SKM-1 treated with dmso at 0.1 percent for 144 hours (cell line): Measurements from ENCODE around the gene PHLDB3.
A peak's percentile ranks its signal among the peaks of the same experiment; 100 is the strongest.
"Not testable (repeated sequence)": the region's sequence is repeated elsewhere in the genome, so short reads cannot be mapped to it uniquely, and the experiment has no call there.

Experiments used
- DNase-seq: peaks from one replicate; lab custom pipeline; 2025; ENCODE audit not compliant: unreplicated experiment; lab: John Stamatoyannopoulos, UW

The PHLDB3 gene

DNA sequence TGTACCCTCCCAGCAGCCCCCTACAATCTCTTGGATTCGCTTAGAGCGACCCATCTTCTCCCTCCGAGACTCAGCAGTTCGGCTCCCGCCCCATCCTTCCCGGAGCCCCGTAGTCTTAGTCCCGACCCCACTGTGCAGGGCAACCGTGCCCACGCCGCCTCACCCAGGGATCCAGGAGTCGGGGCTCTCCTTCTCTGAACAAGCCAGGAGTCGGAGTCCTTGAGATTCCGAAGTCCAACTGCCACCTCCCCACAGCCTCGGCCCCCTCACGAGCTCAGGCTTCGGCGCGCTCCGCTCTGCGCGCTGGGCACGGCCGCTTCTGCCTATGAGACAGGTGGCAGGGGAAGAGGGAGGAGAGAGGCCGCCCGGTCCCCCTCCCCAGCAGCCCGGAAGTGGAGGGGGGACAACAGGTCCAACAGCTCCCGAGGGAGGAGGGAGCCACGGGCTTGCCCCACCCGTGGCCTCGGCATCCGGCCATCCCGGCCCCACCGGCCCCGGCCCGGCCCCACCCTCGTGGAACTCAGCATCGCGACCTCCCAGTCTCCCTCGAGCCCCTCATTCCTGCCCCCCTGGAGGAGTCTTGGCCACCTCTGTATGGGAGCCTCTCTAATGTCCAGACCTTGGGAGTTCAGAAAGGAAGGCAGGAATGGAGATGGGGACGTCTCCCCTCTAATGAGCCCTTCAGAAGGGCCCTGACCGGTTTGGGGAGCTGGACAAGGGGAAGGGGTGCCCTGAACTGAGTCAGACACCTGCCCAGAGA, at the start of gene PHLDB3:
TSS of gene PHLDB3 (minus strand) at position 321 of the 760 bp plus-strand sequence. CDS start 628 bp downstream, outside the sequence.
- DNase-seq: no peak

DNA sequence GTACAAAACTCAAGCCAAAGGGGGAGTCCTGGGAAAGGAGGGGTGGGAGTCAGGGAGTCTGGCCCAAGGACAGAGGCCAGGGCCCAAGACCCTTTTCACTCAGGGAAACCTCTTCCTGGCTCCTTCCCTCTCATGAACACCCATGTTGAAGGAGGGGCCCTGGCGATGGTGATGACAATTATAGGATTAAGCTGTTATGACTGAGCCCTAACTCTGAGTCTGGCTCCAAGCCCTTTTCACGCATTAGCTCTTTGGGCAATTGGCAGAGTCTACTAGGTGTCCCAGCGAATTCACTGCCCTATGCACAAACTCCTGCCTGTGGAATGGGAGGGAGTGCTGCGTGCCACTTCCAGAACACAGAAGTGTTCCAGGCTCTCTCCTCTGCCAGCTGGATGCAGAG, 49.1 kb upstream of the PHLDB3 start:
- no peak for DNase-seq

DNA sequence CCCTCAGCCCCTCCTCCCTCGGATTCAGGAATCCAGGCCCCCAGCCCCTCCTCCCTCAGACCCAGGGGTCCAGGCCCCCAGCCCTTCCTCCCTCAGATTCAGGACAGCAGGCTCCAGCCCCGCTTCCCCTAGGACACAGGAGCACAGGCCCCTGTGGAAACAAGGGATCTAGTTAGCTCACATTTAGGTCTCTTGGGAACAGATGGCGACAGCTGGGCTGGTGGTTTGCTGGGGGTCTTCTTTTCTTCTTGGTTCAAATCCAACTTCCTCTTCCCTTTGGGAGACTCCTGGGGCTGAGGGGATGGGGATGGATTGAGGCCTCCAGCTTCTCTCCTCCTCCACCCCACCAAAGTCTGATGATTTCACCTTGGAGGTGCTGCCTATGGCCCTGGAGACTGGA, 48.1 kb upstream of the PHLDB3 start:
- no peak for DNase-seq

DNA sequence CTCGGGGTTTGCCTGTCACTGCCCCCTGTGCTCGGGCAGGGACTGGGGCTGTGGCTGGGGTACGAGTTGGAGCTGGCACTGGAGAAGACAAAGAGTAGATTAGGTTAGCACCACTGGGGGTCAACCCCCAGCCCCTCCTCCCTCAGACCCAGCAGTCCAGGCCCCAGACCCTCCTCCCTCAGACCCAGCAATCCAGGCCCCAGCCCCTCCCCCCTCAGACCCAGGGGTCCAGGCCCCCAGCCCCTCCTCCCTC, 47.6 kb upstream of the PHLDB3 start:
- DNase-seq: no peak

DNA sequence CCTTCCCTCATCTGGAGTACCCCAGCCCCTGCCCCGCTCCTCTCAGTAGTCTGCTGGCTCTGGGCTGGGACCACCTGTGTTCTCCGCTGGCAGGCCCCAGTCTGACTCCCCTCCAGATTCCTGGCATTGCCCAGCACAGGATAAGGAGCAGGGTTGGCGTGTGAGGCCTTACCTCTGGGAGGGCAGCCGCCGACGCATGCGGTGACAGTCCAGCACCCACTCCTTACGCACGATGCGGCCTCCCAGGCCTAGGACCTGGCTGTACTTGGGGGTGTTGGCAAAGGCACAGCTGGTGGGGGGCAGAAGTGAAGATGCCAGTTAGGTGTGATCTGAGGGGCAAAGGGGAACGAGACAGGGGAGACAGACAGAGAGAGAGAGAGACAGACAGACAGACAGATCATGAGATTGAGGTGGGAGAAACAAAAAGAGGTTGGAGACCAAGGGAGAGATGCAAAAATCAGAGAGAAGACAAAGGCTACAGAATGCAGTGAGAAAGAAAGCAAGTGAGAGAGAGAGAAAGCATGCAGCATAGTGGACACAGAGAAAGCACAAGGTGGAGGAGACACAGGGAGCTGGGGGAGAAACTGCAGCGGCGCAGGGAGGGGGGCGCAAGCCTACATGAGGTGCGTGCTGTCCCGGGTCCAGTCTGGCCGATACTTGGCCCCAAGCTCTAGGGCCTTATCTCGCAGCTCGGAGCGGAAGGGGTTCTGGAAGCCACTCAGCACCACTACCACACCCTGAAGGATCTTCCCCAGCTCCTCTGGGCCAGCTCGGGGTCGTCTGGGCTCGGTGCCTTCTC, 47.1 kb upstream of the PHLDB3 start:
- DNase-seq: no peak

DNA sequence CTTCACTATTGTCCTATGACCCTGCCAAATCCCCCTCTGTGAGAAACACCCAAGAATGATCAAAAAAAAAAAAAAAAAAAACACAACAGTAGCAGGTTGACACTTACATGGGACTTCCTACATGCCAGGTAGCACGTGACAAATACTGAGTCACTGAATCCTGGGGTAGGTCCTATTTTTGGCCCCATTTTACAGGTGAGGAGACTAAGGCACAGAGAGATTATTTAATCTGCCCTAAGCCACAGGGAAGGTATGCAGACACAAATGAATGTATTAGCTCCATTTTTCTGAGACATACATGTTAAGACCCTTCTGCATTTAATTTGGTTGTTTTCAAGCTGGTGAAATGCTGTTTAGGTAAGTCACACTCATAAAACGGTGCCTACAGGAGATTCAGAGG, 44.2 kb upstream of the PHLDB3 start:
- no peak for DNase-seq

DNA sequence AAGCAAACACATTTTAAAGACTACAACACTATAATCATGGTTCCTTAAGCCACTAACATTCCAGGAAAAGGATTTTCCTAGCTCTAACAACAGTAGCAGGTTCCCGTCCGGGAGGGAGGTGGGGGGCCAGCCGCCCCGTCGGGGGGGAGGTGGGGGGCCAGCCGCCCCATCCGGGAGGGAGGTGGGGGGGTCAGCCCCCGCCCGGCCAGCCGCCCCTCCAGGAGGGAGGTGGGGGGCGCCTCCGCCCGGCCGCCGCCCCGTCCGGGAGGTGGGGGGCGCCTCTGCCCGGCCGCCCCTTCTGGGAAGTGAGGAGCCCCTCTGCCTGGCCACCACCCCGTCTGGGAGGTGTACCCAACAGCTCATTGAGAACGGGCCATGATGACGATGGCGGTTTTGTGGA, 43.4 kb upstream of the PHLDB3 start:
- DNase-seq: not testable (repeated sequence)

DNA sequence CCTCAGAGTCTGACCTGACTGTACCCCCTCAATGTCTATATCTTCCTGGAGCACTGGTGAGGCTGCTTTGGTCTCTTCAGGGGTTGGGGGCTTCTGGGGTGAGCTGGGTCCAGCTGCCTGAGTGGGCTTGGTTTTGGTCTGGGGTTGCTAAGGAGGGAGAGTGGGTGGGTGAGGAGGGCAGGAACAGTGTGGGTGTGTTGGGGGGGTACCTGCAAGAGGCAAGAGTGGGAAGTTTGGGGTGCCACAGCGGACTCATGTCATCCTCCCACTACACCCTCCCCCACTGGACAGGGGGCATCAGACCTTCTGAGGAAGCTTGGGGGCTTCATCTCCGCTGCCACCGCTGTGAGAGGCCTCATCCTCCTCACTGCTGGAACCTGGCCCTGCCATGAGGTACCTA, 42.0 kb upstream of the PHLDB3 start:
- no peak for DNase-seq

DNA sequence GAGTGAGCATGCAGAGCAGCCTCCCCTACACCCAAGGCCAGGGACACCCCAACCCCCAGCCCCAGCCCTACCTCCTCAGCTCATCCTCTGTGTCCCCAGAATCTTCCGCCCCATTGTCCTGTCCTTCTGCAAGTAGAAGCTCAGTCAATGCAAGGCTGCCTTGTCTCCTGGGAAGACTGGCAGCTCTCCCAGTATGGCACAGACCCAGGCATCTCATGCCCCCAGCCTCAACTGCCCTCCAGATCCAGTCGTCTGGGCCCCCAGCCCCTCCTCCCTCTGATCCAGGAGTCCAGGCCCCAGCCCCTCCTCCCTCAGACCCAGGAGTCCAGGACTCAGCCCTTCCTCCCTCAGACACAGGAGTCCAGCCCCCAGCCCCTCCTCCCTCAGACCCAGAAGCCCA, 41.4 kb upstream of the PHLDB3 start:
- no peak for DNase-seq

DNA sequence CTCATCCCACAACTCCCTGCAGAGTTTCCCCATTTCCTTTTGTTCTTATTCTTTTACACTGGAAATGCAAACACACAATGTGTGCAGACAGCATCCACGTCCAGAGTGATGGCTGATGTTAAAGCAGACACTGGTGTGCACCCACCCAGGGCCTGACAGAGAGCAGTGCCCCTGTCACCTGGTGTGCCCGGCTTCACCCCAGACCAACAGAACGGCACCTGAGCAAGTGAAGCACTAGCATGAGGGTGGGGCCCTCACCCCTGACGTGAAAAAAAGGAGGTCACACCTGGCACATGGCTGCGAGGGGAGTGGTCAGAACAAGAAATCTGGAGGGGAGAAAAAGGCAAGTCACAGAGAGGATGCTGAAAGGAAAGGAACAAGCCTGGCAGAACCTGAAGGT, 40.7 kb upstream of the PHLDB3 start:
- DNase-seq: no peak

DNA sequence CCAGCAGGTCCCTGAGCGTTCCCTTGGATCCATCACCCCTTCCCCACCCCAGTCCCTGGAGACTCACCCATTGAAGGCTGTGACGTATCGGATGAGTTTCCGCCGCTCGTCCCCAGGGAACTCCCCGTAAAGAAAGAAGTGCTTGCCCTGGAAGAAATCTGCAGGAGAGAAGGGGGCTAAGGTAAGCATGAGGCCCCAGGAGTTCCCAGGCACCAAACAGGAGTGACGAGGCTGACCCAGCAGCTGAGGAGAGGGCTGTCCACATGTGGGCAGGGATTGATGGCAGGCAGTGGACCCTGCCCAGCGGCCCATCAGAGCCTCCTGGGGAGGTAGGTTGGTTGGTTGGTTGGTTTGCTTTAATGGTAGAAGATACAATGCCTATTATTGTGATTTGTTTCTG, 39.5 kb upstream of the PHLDB3 start:
- DNase-seq: no peak

DNA sequence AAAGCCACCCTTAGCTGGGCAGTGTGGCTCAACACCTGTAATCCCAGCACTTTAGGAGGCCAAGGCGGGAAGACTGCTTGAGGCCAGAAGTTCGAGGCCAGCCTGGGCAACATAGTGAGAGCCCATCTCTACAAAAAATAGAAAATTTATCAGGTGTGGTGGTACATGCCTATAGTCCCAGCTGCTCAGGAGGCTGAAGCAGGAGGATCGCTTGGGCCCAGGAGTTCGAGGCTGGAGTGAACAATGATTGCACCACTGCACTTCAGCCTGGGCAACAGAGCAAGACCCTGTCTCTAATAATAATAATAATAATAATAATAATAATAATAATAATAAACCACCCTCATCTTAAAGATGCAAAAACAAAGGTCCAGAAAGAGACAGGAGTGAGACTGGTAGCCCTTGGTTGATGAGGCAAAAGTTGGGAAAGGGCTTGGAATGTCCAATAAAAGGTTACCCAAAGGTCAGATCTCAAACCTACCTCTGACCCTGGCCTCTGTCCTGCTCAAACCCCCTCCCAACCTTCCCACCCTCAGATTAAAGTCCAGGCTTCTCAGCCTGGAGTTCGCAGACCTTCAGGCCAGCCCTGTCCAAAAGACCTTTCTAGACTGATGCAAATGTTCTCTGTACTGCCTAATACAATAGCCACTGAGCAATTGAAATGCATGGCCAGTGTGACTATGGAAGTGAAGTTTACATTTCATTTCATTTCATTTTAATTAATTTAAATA, 37.5 kb upstream of the PHLDB3 start:
- DNase-seq: no peak

DNA sequence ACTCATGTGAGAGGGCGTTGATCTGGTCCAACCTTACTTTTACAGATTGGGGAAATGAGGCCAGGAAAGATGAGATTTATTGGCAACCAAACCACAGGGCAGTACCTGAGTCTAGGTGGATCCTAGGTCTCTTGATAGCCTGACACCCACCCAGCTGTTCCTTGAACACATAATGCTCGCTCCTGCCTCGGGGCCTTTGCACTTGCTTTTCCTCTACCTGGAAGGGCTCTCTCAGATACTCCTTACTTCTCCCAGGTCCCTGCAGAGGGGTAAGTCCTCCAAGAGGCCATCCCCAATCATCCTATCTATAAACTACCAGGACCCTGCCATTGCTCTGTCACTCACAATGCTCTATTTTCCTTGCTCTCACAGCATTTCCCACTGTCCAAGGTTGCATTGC, 35.8 kb upstream of the PHLDB3 start:
- no peak for DNase-seq

DNA sequence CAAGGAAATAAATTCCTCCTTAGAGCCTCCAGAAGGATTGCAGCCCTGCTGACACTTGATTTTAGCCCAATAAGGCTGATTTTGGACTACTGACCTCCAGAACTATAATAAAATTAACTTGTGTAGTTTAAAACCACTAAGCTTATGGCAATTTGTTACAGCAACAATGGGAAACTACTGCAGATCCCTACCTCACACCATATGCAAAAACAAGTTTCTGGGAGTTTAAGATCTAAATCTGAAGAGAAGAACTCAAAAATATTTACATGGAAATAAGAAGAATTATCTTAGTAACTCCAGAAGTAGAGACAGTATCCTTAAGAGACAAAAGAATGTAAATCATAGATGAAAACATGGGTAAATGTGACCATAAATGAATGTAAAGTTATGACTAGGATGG, 34.4 kb upstream of the PHLDB3 start:
- DNase-seq: no peak

DNA sequence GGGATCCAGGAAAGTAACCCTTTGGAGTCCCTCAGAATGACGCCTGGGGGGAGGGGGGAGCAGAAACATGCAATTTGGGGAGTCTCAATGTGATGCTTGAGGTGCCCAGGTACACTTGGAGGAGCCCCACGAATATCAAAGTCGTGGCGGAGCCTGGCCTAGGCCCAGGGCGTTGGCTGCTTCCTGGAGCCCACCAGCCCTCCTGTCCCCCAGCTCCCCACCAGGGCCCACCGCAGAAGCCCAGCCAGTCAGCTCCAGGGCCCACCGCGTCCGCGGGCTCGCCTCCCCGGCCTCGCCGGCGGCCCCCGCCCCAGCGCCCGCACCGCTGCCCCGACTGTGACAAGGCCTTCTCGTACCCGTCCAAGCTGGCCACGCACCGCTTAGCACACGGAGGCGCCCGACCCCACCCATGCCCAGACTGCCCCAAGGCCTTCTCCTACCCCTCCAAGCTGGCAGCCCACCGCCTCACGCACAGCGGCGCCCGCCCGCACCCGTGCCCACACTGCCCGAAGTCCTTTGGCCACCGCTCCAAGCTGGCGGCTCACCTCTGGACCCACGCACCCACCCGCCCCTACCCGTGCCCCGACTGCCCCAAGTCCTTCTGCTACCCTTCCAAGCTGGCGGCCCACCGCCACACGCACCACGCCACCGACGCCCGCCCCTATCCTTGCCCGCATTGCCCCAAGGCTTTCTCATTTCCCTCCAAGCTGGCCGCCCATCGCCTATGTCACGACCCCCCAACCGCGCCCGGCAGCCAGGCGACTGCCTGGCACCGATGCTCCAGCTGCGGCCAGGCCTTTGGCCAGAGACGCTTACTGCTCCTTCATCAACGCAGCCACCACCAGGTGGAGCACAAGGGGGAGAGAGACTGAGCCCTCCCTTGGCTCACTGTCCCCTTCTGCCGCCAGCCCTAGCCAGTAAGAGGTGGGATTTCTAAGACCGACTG, 30.5 kb upstream of the PHLDB3 start:
- DNase-seq: no peak

DNA sequence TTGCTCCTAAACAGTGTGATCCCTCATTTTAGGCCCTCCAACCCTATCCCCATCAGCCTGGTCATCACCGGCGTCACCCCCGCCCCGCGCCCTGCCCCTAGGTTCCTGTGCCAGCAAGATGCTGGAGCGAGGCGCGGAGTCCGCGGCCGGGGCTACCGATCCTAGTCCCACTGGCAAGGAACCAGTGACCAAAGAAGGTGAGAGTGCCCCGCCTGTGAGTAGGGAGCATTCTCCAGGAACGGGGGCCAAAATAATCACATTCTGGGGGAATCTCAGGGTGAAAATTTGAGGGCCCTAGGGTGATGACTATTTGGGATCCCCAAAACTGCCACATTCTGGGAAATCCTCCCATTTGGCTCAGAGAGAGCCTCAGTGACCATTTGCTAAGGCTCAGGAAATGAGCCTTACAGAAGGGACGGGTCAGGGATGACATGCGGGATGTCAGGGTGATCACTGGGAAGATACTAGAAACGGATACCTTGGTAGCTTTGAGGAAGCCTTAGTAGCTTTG, 29.8 kb upstream of the PHLDB3 start:
- no peak for DNase-seq

DNA sequence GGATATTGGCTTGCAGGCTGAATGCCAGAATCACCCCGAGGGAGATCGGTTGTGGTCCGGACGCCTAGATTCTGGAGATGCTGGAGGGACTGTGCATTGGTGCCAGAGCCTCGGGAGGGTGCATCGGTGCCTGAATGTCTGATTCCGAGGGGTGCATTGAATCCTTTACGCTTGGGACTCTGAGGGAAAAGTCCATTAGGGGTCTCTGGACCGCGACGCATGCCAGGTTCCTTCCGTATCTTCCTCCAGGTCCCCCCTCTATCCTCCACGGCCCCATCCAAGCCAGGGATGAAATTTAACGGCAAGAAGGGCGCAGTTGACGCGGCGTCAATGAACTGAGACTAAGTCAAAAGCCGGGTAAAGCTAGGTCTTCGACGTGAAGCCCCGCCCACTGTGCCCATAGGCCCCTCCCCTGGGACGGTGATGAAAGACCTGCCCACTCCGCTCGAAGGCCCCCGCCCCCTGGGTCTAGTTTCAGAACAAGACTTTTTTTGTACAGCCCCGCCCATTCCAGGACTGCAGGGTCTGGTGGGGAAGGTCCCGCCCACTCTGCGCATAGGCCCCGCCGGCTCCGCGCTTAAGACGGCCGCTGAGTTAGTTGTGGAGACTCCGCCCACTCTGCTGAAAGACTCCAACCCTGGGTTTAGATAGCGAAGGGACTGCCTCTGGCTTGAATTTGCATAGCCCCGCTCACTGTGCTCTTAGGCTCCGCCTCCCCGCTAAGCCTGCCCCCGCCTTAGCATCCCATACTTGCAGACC, 29.2 kb upstream of the PHLDB3 start:
- DNase-seq: no peak

DNA sequence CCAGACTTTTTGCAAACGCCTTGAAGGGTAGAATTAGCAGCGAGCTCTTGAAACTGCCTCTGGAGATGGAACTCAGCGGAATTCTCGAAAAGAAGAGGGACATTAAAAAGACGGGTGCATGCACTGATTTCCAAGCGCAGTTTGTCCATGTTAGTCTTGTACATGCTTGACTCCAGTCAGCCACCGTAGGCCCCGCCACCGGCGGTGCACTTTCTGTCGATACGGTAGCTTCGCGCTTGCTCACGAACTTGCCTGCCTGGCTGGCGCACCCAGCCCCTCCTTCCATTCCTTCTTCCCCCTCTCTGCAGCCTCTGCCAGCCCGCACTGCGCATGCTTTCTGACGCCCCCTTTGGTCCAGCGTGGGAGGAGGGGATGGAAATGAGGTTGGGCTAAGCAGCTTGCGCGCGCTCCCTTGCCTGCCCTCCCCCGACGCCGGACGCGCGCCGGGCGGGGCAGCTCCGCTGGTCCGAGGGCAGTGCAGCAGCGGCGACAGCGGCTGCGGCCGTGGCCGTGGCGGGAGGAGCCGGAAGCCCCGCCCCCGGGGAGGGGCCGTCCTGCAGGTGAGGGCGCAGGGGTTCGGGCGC, 28.5 kb upstream of the PHLDB3 start, which contains the start of gene ZNF575:
TSS of gene ZNF575 (plus strand) at position 227 of the 584 bp plus-strand sequence. CDS start 1,235 bp downstream, outside the sequence.
- DNase-seq: peak; percentile 49

DNA sequence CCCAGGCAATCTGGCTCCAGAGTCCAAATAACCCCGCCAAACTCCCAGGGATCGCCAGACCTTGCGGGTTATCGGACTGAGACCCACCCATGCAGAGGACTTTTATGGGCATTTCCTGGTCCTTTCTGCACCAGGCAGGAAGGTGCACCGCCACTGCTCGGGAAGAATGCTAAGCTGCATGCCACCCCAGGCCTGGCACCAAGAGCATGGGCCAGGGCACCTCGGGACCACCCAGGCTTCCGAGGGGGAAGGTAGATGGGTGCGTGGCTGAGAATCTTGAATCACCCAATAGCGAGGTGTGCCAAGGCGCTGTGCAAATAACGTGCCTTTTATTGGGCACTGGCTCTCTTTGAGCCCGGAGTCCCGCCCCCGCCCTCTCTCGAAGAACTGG, 28.0 kb upstream of the PHLDB3 start:
- no peak for DNase-seq
